Thyroid gland (tissue), 4 donors: ENCODE data around the gene CLSTN1.

Experiments used
- POLR2A ChIP-seq, 2 donors: fragments of 450-650 bp; IDR thresholded peaks; one replicate each; pipeline ENCODE4 v1.6.1; 2017; ENCODE audit warnings: antibody characterized with exemption in 2 of 2, mild to moderate bottlenecking in 2 of 2, moderate library complexity in 1 of 2
- TF ChIP-seq, protein P1 (sequence below), 6 experiments: fragments of 200-600 bp in 3 of 6; fragments of 450-650 bp in 3 of 6; sonication (generic) in 3 of 6; IDR thresholded peaks; one replicate each; pipeline ENCODE4 v1.5.1; 2016 to 2019; ENCODE audit warnings: antibody characterized with exemption in 6 of 6, mild to moderate bottlenecking in 2 of 6, inconsistent platforms in 1 of 6, moderate library complexity in 1 of 6

DNA sequence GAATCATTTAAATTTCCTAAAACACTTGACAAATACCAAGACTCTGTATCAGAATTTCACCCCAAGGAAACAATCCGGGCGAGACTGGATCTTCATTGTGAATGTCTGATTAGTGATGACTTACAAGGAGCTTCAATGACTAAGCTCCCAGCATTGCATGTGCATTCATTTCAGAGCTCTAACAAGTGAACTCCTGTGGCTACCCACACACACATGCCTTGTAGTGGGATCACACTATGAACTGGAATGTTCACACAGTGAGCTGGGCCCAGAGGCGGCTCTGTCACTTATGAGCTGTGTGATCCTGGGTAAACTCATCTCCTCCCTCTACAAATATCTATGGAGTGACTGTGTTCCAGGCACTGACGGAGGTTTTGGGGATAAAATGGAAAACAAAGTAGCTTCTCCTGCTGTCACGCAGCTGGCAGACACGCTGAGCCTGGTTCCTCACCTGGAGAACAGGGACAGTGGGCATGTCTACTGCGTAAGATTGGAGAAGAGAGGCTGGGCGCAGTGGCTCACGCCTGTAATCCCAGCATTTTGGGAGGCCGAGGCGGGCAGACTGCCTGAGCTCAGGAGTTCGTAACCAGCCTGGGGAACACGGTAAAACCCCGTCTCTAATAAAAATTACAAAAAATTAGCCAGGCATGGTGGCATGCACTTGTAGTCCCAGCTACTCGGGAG is 56.9 kb downstream of the CLSTN1 start:
- TF ChIP-seq, protein P1, sequence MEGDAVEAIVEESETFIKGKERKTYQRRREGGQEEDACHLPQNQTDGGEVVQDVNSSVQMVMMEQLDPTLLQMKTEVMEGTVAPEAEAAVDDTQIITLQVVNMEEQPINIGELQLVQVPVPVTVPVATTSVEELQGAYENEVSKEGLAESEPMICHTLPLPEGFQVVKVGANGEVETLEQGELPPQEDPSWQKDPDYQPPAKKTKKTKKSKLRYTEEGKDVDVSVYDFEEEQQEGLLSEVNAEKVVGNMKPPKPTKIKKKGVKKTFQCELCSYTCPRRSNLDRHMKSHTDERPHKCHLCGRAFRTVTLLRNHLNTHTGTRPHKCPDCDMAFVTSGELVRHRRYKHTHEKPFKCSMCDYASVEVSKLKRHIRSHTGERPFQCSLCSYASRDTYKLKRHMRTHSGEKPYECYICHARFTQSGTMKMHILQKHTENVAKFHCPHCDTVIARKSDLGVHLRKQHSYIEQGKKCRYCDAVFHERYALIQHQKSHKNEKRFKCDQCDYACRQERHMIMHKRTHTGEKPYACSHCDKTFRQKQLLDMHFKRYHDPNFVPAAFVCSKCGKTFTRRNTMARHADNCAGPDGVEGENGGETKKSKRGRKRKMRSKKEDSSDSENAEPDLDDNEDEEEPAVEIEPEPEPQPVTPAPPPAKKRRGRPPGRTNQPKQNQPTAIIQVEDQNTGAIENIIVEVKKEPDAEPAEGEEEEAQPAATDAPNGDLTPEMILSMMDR (IDR thresholded peaks at IDR 0.05): no peak
- TF ChIP-seq POLR2A (IDR thresholded peaks at IDR 0.05): no peak
